T-helper 1 cell treated with Interleukin-12 subunit alpha and Interleukin-12 subunit beta and Interleukin-4 antibody, amounts not matched to agents 30 μg/mL and 1 μg/mL, for 36 hours (primary cell): Measurements from ENCODE around the gene SP7.
"Not testable (repeated sequence)": the region's sequence is repeated elsewhere in the genome, so short reads cannot be mapped to it uniquely, and the experiment has no call there.

Experiments used
- H3K27ac Mint-ChIP-seq: one replicate; pipeline ENCODE4 v1.8.0; 2021; ENCODE audit warnings: mild to moderate bottlenecking, mixed read lengths
- H3K27me3 Mint-ChIP-seq: one replicate; pipeline ENCODE4 v1.8.0; 2021; ENCODE audit warnings: low read depth, mixed read lengths
- H3K36me3 Mint-ChIP-seq: one replicate; pipeline ENCODE4 v1.8.0; 2021; ENCODE audit warnings: low read depth, mixed read lengths
- H3K4me1 Mint-ChIP-seq: one replicate; pipeline ENCODE4 v1.8.0; 2021; ENCODE audit warnings: low read depth, mixed read lengths
- H3K4me3 Mint-ChIP-seq: one replicate; pipeline ENCODE4 v1.8.0; 2021; ENCODE audit warnings: mild to moderate bottlenecking, moderate library complexity, mixed read lengths
- H3K9me3 Mint-ChIP-seq: one replicate; pipeline ENCODE4 v1.8.0; 2021; ENCODE audit warnings: mixed read lengths

The SP7 gene

DNA sequence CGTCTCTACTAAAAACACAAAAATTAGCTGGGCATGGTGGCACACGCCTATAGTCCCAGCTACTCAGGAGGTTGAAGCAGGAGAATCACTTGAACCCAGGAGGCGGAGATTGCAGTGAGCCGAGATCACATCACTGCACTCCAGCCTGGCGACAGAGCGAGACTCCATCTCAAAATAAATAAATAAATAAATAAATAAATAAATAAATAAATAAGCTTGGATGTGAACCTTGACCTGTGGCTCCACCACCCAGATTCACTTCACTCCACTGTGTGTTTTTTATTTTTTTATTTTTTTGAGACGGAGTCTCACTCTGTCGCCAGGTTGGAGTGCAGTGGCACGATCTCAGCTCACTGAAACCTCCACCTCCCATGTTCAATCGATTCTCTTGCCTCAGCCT lies 25.5 kb upstream of the SP7 start:
- H3K4me1 Mint-ChIP-seq, H3K27me3 Mint-ChIP-seq, H3K4me3 Mint-ChIP-seq, H3K36me3 Mint-ChIP-seq, H3K27ac Mint-ChIP-seq, H3K9me3 Mint-ChIP-seq: not testable (repeated sequence)

DNA sequence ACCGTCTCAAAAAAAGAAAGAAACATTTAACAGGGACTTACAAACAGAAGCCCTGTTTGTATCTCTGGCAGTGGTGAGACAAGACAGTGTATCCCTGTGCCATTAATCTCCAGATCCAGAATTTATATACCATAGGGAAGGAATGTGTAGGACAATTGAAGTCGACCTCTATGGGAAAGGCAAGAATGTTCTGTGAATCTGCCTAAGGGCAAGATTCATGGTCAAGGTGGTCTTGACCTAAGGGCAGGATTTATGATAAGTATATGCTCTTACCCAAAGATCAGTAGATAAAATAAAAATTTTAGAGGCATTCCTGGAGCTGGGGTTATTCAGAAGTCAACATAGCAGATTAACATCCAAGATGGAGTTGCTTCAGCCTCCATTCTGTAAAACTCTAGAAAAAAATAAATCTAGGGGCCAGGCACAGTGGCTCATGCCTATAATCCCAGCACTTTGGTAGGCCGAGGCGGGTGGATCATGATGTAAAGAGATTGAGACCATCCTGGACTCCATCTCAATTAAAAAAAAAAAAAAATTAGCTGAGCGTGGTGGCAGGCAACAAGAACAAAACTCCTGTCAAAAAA lies 22.8 kb upstream of the SP7 start:
- Mint-ChIP-seq H3K4me3 (no peak overlapping the region), H3K27me3 (no peaks in the 10 kb centered on the region), H3K27ac (no peak overlapping the region)

GRCh38 chr12:53355121-53355520 lies 19.0 kb upstream of the SP7 start:
- no peak overlapping the region for H3K4me3 Mint-ChIP-seq
- H3K9me3 Mint-ChIP-seq, result no peaks in the 10 kb centered on the region
- no peak overlapping the region for H3K27ac Mint-ChIP-seq
- no peaks in the 10 kb centered on the region for H3K36me3 Mint-ChIP-seq
- no peaks in the 10 kb centered on the region for H3K27me3 Mint-ChIP-seq
- peaks cover 10% of the 10 kb centered on the region for H3K4me1 Mint-ChIP-seq

More for the DNA sequence above, 22.8 kb upstream of the SP7 start:
- Mint-ChIP-seq H3K36me3 (no peaks in the 10 kb centered on the region), H3K9me3 (no peaks in the 10 kb centered on the region), H3K4me1 (peaks cover 2% of the 10 kb centered on the region)

- H3K4me3 Mint-ChIP-seq, result no peak overlapping the region
- H3K4me1 Mint-ChIP-seq, result peaks cover 10% of the 10 kb centered on the region
- no peaks in the 10 kb centered on the region for H3K36me3 Mint-ChIP-seq
- no peak overlapping the region for H3K27ac Mint-ChIP-seq
- H3K9me3 Mint-ChIP-seq, result no peaks in the 10 kb centered on the region
- no peaks in the 10 kb centered on the region for H3K27me3 Mint-ChIP-seq
Measured at GRCh38 chr12:53353257-53353655, 17.1 kb upstream of the SP7 start.

- H3K4me3 Mint-ChIP-seq, result no peak overlapping the region
- no peaks in the 10 kb centered on the region for H3K9me3 Mint-ChIP-seq
- no peaks in the 10 kb centered on the region for H3K27me3 Mint-ChIP-seq
- no peaks in the 10 kb centered on the region for H3K36me3 Mint-ChIP-seq
- peaks cover 10% of the 10 kb centered on the region for H3K4me1 Mint-ChIP-seq
- H3K27ac Mint-ChIP-seq, result peak overlapping the region; percentile 28
Measured at GRCh38 chr12:53352331-53353256, 16.4 kb upstream of the SP7 start.

DNA sequence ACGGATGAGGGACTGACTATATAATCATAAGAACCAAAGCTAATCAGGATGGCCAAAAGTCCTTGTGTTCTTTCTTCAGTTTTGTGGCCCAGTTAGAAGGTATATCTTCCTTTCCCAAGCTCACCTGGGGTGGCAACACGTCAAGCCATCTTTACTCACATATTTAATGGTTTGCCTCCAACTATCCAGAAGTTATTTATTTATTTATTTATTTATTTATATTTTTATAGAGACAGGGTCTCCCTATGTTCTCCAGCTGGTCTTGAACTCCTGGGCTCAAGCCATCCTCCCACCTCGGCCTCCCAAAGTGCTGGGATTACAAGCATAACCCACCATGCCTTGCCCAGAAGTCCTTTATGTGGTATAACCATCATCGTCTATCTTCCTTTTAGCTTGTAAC lies 11.8 kb upstream of the SP7 start:
- peaks cover 18% of the 10 kb centered on the region for H3K4me1 Mint-ChIP-seq
- no peak overlapping the region for H3K27ac Mint-ChIP-seq
- H3K4me3 Mint-ChIP-seq, result no peak overlapping the region
- peaks cover 4% of the 10 kb centered on the region for H3K27me3 Mint-ChIP-seq
- H3K9me3 Mint-ChIP-seq, result no peaks in the 10 kb centered on the region
- H3K36me3 Mint-ChIP-seq, result no peaks in the 10 kb centered on the region

DNA sequence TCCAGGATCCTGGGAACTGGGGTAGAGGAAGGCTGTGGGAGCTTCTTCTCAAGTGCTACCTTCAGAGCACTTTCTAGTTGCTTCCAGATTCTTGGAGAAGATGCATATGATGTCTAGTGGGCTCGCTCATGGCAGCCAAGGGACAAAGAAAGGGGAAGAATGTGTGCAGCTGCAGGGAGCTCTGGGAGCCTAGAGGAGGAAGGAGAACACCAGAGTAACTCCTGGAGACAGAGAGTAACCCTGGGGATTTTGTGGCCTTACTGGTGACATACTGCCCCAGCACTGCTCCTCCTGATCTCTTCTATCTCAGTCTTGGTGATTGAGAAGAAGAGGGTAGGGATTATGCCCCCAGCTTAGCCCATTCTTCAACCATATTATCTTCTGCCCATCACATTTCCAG lies 10.3 kb upstream of the SP7 start:
- Mint-ChIP-seq H3K9me3 (no peaks in the 10 kb centered on the region), H3K4me1 (peaks cover 13% of the 10 kb centered on the region), H3K27me3 (peaks cover 7% of the 10 kb centered on the region)

DNA sequence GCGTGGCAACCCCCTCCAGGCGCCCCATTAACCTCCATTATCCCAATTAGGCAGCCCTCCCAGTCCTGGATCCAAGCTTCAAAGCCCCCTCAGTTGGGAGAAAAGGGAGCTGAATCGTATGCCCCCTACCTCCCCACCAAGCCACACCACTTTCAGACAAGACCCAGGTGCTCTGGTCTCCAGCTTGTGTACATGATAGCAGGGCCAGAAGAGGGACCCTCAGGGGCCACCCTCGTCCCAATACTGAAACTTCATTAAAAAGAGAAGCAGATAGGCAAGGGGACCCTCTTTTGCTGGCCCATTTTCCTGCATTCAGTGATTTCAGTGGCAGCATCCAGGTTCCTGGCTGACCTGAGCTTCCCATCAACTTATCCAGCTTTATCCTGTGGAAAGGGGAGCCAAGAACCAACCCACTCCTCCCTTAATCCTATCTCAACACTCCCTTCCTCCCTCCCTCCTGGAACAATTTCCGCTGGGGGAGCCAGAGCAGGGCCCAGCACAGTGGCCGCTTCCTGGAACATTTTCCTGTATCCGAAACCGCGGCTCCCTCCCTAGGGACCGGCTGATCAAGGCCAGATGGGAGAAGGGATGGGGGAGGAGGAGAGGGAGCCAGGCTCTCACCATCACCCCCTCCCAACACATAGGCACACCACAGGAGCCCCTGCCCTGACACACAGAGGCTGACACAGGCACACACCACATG lies 9.5 kb upstream of the SP7 start:
- H3K27ac Mint-ChIP-seq, result peak overlapping the region; percentile 95
- no peaks in the 10 kb centered on the region for H3K36me3 Mint-ChIP-seq
- H3K9me3 Mint-ChIP-seq, result no peaks in the 10 kb centered on the region
- H3K27me3 Mint-ChIP-seq, result peaks cover 13% of the 10 kb centered on the region
- peak overlapping the region; percentile 100 for H3K4me3 Mint-ChIP-seq
- H3K4me1 Mint-ChIP-seq, result peaks cover 13% of the 10 kb centered on the region

More for the DNA sequence above, 10.3 kb upstream of the SP7 start:
- Mint-ChIP-seq H3K36me3 (no peaks in the 10 kb centered on the region), H3K27ac (peak overlapping the region; percentile 14), H3K4me3 (no peak overlapping the region)

- Mint-ChIP-seq H3K36me3 (no peaks in the 10 kb centered on the region), H3K27ac (peak overlapping the region; percentile 95)
Measured at GRCh38 chr12:53344824-53345485, 8.8 kb upstream of the SP7 start.

GRCh38 chr12:53344487-53344823 lies 8.3 kb upstream of the SP7 start:
- peaks cover 19% of the 10 kb centered on the region for H3K27me3 Mint-ChIP-seq
- peak overlapping the region; percentile 73 for H3K4me3 Mint-ChIP-seq
- H3K9me3 Mint-ChIP-seq, result no peaks in the 10 kb centered on the region
- peak overlapping the region; percentile 71 for H3K27ac Mint-ChIP-seq
- no peaks in the 10 kb centered on the region for H3K36me3 Mint-ChIP-seq
- H3K4me1 Mint-ChIP-seq, result peaks cover 13% of the 10 kb centered on the region

More at GRCh38 chr12:53344824-53345485, 8.8 kb upstream of the SP7 start:
- H3K4me1 Mint-ChIP-seq, result peaks cover 13% of the 10 kb centered on the region
- H3K27me3 Mint-ChIP-seq, result peaks cover 15% of the 10 kb centered on the region
- peak overlapping the region; percentile 100 for H3K4me3 Mint-ChIP-seq
- no peaks in the 10 kb centered on the region for H3K9me3 Mint-ChIP-seq

GRCh38 chr12:53343969-53344368 lies 7.8 kb upstream of the SP7 start:
- Mint-ChIP-seq H3K4me3 (peak overlapping the region; percentile 73), H3K36me3 (no peaks in the 10 kb centered on the region), H3K27me3 (peaks cover 19% of the 10 kb centered on the region), H3K4me1 (peaks cover 13% of the 10 kb centered on the region), H3K9me3 (no peaks in the 10 kb centered on the region), H3K27ac (peak overlapping the region; percentile 71)

DNA sequence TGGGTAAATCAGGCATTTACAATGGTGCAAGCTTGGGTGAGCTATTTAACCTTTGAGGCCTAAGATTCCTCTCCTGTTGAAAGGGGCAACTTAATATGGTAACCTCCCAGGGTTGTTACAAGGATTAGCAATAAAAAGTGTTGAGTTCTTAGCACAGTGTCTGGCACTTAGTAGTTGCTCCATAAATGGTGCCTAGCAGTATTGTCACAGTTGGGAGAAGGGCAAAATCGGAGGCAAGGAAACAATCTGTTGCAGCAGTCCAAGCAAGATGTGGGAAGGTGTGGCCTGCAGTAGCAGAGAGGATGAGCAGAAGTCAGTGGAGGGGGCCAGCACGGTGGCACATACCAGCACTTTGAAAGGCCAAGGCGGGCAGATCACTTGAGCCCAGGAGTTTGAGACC lies 7.3 kb upstream of the SP7 start:
- H3K9me3 Mint-ChIP-seq, result no peaks in the 10 kb centered on the region
- peaks cover 13% of the 10 kb centered on the region for H3K4me1 Mint-ChIP-seq
- H3K36me3 Mint-ChIP-seq, result no peaks in the 10 kb centered on the region
- H3K27ac Mint-ChIP-seq, result no peak overlapping the region
- H3K27me3 Mint-ChIP-seq, result peaks cover 21% of the 10 kb centered on the region
- peak overlapping the region; percentile 30 for H3K4me3 Mint-ChIP-seq

GRCh38 chr12:53340398-53340797 lies 4.2 kb upstream of the SP7 start:
- no peaks in the 10 kb centered on the region for H3K9me3 Mint-ChIP-seq
- H3K36me3 Mint-ChIP-seq, result no peaks in the 10 kb centered on the region
- H3K27ac Mint-ChIP-seq, result no peak overlapping the region
- H3K4me1 Mint-ChIP-seq, result peaks cover 20% of the 10 kb centered on the region
- no peak overlapping the region for H3K4me3 Mint-ChIP-seq
- H3K27me3 Mint-ChIP-seq, result peaks cover 48% of the 10 kb centered on the region

- Mint-ChIP-seq H3K27ac (no peak overlapping the region), H3K9me3 (no peaks in the 10 kb centered on the region), H3K27me3 (peaks cover 57% of the 10 kb centered on the region), H3K4me1 (peaks cover 11% of the 10 kb centered on the region), H3K4me3 (no peak overlapping the region), H3K36me3 (no peaks in the 10 kb centered on the region)
Measured at GRCh38 chr12:53338916-53339315, 2.8 kb upstream of the SP7 start.
